Non-pigmented ciliary epithelial cell (primary cell): ENCODE measurements around the gene TRMT11.
"Not testable (repeated sequence)": the region's sequence is repeated elsewhere in the genome, so short reads cannot be mapped to it uniquely, and the experiment has no call there.

Source experiments
- DNase-seq: peaks from one replicate; pipeline ENCODE4 v3.0.0-alpha.2; 2010; ENCODE audit warnings: low read depth

The TRMT11 gene

DNA sequence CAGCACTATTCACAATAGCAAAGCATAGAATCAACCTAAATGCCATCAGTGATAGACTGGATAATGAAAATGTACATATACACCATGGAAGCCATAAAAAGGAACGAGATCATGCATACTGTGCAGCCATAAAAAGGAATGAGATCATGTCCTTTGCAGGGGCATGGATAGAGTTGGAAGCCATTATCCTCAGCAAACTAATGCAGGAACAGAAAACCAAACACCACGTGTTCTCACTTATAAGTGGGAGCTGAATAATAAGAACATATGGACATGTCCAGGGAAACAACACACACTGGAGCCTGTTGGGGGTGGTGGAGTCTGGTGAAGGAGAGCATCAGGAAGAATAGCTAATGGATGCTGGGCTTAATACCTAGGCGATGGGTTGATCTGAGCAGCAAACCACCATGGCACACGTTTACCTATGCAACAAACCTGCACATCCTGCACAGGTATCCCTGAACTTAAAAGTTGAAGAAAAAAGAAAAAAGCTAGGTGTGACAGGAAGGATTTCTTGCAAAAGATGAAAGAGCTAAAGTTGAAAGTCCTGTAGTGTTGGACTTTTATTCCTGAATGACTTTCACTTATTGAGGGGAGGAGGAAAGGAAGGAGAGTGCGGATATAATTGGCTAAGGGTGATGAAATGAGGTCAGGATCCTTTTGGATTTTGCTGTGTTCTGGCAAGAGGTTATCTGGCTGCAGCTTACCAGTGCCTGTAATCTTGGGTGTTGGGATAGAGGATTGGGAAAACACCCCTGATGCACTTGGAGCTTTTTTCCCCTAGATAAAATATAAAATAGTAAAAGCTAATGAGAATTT lies 8.5 kb downstream of the TRMT11 start:
- no peak for DNase-seq

- DNase-seq = no peak
These were observed 9.7 kb downstream of the TRMT11 start for GRCh38 chr6:125995972-125996580.

DNA sequence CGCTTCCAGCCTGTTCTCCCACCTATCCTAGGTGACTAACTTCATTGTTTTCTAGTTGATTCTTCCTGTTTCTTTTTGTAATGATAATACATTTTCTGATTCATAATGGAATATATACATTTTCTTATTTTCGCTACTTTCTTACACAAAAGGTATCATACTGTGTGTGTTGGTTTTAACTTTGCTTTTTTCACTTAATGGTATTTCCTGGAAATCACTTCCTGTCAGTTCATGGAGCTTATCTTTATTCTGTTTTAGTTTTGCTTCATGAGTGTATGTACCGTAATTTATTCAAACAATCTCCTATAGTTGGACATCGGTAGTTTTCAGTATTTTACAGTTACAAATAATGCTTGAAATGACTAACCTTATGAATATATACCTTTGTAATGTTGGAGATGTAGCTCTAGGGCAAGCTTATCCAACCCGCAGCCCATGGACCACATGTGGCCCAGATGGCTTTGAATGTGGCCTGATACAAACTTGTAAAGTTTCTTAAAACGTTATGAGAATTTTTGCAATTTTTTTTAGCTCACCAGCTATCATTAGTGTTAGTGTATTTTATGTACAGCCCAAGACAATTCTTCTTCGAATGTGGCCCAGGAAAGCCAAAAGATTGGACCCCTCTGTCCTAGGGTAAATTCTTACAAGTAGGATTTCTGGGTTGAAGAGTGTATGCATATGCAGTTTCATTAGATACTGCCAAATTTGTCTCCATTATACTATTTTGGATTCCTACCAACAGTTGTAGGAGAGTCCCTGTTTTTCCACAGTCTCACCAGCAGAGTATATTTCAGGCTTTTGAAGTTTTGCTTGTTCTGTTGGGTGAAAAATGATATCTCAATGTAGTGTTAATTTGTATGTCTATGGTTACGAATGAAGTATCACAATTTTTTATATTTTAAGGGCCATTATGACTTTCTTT lies 16.7 kb downstream of the TRMT11 start:
- DNase-seq = no peak

DNA sequence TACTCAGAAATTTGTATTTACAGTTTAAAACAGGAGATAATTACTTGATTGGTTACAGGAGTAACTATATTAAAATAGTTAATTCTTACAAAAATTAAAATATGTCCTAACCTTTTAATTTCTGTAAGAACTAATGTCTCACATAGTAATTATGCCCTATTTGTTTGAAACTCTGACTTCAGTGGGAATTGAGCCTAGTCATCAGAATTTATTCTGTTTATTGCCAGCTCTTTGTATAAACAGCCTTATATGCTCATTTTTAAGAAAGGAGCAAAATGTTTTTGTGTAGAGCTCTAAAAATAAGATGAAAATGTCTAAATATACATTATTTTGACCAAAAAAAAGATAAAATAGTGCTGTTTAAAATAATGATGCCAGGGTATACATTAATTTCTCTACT lies 21.5 kb downstream of the TRMT11 start:
- no peak for DNase-seq

DNA sequence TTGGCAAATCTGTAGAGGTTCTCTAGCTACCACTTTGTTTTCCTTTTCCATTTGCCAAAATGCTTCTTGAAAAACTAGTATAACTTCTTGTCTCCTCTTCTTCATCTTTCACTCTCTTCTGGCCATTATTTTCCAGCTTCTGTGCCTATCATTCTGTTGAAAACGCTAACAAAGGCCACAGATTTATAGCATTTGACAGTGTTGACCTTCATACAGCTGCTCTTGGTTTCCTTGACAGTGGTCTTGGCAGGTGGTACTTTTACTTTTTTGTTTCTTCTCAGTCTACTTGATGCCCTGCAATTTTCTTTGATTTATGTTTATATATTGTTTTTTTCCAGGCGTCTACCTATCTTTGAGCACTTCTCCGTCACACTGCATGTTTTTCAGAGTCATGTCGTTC lies 23.7 kb downstream of the TRMT11 start:
- no peak for DNase-seq

- DNase-seq = no peak
These were observed 29.5 kb downstream of the TRMT11 start for GRCh38 chr6:126015863-126016262.

DNA sequence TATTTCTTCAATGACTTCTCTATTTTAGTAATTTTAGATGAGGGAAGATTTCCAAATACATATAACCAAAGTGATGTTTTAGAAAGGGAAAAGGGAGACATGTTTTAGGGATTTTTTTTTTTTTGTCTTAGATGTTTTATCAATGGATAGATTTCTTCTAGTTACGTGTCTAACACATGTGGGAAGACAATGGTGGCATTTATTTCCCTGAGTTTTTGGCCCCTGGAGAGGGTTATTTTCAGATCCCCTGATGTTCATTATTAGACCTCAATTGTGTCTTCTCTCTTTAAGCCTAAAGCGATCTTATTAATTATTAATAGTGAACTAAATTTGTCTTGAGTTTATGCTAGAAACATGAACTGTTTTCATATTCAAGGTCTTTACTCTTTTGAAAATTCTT lies 30.3 kb downstream of the TRMT11 start:
- DNase-seq = no peak

GRCh38 chr6:126017668-126018067 lies 31.3 kb downstream of the TRMT11 start:
- no peak for DNase-seq

GRCh38 chr6:126020305-126021050 lies 34.1 kb downstream of the TRMT11 start:
- DNase-seq = no peak

DNA sequence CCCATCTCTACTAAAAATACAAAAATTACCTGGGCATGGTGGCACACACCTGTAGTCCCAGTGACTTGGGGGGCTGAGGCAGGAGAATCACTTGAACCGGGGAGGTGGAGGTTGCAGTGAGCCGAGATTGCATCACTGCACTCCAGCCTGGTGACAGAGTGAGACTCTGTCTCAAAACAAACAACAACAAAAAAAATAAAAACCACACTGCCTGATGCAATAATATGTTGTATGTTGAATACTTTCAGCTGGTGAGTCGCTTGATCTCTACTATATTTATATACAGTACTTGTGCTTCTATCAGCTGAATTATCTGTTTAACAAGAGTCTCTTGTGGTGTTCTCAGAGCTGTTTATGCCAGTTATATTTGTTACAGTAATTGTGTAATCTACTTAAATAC lies 37.1 kb downstream of the TRMT11 start:
- DNase-seq = not testable (repeated sequence)

DNA sequence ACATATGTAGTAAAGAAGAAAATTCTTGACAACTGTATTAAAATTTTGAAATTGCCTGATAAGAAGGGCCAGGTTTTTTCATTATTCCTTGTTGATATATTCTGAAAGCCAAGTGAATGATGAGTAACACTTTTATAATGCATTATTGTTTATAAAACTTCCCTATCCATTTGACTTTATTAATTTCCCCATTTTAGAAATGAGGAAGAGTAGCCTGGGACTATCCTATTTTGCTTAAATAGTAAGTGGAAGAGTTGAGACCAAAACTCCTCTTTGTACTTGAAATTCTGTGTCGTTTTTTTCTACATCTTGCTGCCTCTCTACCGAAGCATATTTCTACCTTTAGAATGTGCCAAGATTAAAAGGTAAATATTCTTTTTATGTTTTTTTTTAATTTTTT lies 39.7 kb downstream of the TRMT11 start:
- no peak for DNase-seq

GRCh38 chr6:126027601-126028000 lies 41.3 kb downstream of the TRMT11 start:
- DNase-seq = no peak

- no peak for DNase-seq
These were observed 43.7 kb downstream of the TRMT11 start for GRCh38 chr6:126030045-126030444.

GRCh38 chr6:126033696-126034095 lies 47.4 kb downstream of the TRMT11 start:
- DNase-seq = peak; percentile 79

DNA sequence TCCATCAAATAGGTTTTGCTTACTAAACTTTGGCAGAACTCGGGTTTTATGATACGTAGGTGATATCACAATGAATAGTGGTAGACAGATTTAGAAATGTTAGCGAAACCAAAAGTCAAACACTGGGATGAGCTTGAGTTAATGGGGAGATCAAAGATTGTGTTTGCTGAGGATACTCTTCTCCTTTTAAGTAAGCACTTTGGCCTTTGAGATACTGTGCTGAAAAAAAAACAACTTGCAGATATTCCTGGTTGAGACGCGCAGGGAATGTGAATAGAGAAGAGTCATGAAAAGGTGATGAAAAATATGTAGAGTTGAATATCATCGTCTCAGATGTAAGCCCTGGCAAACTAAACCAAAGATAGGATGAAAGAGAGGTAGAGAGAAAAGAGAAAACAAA lies 48.3 kb downstream of the TRMT11 start:
- no peak for DNase-seq

DNA sequence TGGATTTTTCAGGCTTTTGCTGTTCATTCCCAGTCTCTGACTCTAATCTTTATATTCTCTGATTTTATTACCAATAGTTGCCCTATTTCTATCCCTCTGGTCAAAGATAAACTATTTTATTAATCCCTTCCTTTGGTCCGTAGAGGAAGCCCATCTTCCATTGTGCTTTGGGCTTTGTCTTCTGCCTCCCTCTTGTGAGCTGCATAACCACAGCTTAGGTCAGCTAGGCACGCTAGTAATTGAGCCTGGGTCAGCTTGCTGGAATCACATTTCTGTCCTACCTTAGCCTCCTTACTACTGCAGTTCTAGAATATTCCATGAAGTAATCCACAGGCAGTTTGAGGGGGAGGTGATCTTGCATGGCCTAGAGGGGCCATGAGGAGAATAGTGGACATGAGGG lies 49.4 kb downstream of the TRMT11 start:
- DNase-seq = no peak

DNA sequence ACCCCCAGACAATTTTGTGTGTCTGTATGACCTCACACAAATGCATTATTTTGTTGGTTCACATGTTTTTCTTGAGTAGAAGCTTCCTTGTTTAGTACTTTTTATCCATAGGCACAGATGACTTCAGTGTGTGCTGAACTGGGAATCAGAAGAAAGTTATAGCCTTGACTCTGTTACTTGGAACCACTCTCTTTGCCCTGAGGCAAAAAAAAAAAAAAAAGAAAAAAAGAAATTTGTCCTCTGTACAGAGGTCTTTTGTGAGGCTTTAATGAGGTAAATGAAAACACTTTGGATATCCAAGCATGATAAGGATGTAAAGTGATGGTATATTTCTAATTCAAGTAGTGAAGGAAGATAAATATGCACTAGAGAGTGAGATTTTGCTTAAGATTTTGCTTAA lies 51.9 kb downstream of the TRMT11 start:
- no peak for DNase-seq

GRCh38 chr6:126039284-126039683 lies 52.9 kb downstream of the TRMT11 start:
- no peak for DNase-seq

GRCh38 chr6:126040394-126040793 lies 54.1 kb downstream of the TRMT11 start:
- DNase-seq = no peak

GRCh38 chr6:126040826-126041225 lies 54.5 kb downstream of the TRMT11 start:
- DNase-seq = no peak

GRCh38 chr6:126041516-126041915 lies 55.2 kb downstream of the TRMT11 start:
- no peak for DNase-seq

- DNase-seq = no peak
These were observed 55.7 kb downstream of the TRMT11 start for GRCh38 chr6:126042001-126042419.
